HG03196 (cell line): ENCODE results near the gene EFNA2.
"Not testable (repeated sequence)": the region's sequence is repeated elsewhere in the genome, so short reads cannot be mapped to it uniquely, and the experiment has no call there.

Source experiments
- ATAC-seq: cut with Tn5 transposase; IDR thresholded peaks from one replicate; pipeline ENCODE4 v1.9.1; 2021; ENCODE audit not compliant: unreplicated experiment

Gene EFNA2

GRCh38 chr19:1315470-1316166 lies 29.9 kb downstream of the EFNA2 start:
- no peak for ATAC-seq

DNA sequence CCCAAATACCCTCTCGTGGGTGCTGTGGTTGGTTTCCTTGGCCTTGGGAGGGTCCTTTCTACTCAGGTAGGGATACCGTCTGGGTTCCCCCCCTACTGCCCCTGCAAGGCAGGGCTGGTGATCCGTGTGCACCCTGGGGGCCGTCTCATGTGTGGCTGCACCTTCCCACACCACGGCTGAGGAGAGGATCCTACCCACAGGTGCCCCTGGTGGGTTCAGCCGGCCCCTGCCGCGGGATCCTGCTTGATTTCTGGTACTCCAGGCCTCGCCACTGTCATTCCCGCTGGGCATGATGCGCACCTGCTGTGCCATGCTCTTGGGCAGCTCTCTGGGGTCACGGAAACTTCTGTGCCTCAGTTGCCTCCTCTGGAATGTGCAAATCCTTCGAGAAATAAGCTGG lies 30.8 kb downstream of the EFNA2 start:
- ATAC-seq = no peak

- no peak for ATAC-seq
These were observed 31.8 kb downstream of the EFNA2 start for GRCh38 chr19:1317274-1318003.

GRCh38 chr19:1318678-1319471 lies 33.2 kb downstream of the EFNA2 start:
- ATAC-seq = no peak

DNA sequence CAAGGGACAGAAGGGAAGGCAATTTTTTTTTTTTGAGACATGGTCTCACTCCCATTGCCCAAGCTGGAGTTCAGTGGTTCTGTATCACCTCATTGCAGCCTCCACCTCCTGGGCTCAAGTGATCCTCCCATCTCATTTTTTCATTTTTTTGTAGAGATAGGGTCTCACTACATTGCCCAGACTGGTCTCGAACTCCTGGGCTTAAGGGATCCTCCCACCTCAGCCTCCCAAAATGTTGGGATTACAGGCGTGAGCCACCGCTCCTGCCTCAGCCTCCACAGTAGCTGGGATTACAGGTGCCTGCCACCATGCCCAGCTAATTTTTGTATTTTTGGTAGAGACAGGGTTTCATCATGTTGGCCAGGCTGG lies 34.6 kb downstream of the EFNA2 start:
- not testable (repeated sequence) for ATAC-seq

DNA sequence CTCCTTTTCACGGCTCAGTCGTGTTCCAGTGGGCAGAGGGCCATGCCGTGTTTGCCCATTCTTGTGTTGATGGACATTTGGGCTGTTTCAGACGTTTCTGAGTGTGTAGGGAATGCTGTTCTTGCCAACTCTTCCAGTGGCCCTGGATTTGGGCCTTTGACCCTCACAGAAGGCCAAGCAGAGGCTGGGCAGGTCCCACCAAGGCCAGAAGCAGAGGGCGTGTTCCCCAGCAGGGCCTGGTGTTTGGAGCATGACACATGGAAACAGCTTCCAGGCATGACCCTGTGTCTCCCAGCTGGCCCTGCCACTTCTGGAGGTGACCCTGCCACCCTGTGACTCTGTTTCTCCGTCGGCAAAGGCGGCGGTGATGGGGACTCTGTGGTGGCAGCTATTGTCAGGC lies 35.9 kb downstream of the EFNA2 start:
- no peak for ATAC-seq

DNA sequence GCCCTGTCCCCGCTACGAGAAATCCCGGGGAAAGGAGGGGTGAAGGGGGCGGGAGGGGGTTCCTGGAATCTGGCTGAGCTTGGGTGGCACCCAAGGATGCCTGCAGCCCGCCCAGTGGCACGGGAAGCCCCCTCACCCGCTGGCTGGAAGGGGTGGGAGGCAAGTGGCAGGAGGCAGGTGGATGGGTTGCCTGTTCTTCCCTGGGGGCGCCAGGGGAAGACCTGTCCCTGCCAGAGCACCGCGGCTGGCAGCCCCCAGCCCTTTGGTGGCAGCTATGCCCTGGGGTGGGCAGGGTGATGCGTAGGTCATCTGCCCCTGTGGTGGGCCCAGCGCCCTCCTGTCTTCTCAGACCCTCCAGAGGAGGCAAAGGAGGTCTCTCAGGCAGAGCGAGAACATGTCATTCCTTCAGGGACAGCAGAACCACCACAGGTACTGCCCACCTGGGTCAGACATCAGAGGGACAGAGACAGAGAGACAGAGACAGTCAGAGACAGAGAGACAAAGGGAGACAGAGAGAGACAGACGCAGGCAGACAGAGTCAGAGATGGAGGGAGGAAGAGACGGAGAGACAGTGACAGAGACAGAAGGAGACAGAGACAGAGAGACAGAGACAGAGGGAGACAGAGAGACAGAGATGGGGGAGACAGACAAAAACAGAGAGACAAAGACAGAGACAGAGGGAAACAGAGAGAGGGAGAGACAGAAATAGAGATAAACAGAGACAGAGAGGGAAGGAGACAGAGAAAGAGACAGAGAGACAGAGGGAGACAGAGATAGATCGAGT lies 36.7 kb downstream of the EFNA2 start:
- ATAC-seq = no peak

GRCh38 chr19:1324249-1324805 lies 38.7 kb downstream of the EFNA2 start:
- ATAC-seq = no peak

- no peak for ATAC-seq
These were observed 39.3 kb downstream of the EFNA2 start for GRCh38 chr19:1324806-1325567.

DNA sequence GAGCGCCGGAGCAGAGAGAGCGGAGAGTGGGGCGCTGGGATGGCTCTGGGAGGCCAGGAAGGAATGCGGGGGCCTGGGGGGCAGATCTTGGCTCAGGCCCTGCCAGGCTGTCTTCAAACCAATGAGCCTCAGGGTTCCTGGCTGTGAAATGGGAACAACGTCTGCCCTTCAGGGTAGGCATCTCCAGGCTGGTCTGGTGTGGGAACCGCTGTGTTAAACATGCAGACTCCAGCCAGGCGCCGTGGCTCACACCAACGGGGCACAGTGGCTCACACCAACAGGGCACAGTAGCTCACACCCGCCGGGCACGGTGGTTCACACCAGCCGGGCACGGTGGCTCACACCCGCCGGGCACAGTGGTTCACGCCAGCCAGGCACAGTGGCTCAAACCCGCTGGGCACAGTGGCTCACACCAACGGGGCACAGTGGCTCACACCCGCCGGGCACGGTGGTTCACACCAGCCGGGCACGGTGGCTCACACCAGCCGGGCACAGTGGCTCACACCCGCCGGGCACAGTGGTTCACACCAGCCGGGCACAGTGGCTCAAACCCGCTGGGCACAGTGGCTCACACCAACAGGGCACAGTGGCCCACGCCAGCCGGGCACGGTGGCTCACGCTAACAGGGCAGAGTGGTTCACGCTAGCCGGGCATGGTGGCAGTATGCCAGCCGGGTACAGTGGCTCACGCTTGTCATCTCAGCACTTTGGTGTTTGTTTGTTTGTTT lies 40.1 kb downstream of the EFNA2 start:
- ATAC-seq = no peak

DNA sequence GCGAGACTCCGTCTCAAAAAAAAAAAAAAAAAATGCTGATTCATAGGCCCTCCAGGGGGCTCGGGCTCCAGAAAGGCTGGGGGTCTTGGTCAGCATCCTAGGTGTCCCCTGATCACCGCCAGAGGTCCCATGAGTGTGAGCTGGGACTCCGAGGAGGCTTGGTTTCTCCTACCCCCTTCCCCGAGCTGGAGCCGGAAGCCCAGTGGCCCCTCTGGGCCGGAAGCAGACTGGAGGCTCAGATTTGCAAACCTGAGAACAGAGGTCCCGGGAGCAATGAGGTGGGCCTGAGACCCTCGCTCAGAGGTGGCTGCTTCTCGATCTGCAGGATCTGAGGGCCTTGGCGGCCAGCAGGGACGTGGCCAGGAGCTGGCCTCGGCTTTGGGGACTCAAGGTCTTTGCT lies 41.5 kb downstream of the EFNA2 start:
- no peak for ATAC-seq

DNA sequence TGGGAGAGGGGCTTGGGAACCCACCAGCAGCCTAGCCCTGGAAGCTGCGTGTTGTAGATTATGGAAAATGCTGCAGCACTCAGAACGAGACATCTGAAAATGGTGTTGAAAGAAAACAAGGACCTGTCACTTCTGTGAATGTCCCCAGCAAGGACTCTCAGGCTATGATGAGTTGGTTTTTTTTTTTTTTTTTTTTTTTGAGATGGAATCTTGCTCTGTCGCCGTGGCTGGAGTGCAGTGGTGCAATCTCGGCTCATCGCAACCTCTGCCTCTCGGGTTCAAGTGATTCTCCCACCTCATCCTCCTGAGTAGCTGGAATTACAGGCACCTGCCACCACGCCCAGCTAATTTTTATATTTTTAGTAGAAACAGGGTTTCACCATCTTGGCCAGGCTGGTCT lies 46.5 kb downstream of the EFNA2 start:
- ATAC-seq = not testable (repeated sequence)

DNA sequence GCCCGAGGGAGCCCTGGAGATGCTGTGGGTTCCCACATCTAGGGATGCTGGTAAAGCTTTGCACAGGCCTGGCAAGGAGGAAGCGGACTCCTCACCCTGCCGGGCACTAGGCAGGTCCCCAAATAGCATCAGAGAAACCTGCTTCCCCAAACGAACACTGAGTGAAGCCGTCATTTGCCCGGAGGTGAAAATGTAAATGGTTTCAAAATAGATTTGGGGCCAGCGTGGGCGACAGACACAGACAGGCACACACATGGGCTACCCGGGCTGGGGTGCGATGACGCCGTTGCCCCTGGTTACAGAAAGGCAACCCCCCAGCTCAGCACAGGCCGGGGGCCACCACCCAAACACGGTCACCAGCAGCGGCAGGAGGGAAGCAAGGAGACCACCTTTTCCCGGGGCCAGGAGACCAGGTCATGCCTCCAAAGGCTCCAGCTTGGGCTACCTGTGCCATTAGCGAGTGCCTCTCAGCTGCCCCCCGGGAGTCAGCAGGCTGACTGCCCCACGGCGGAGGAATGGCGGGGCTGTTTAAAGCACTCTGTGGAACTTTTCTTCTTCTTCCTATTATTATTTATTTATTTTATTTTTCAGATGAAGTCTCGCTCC lies 50.5 kb downstream of the EFNA2 start:
- ATAC-seq = no peak

DNA sequence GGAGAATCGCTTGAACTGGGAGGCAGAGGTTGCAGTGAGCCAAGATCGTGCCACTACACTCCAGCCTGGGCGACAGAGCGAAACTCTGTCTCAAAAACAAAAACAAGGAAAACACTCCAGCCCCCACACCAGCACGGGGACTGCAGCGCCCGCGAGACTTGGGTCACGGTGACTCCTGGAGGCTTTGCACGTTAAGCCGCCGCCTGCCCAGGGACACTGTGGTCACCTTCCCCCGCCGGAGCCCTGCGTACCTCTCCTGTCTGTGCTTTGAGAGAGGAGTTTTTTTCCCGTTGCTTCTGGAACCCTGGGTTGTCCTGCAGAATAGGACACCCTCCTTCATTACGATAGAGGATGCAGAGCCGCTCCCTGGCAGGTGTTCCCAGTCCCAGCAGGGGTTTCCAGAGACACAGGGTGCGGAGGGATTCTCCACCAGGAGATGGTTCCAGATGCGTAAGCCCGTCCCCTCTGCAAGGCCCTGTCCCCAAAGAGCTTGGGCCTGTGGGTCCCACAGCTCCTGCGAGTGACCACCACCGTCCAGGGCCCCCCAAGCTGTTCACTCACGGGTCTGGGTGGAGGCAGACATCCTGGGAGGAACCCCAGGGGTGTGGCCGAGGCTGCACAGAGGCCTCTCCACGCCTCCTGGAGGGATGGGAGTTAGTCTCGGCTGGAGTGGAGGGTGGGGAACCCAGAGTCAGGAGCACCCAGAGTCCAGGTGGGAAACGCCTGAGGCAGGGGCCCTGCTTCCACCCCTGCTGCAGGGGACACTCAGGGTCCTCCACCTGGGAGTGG lies 55.2 kb downstream of the EFNA2 start:
- ATAC-seq = no peak

- ATAC-seq = no peak
These were observed 57.4 kb downstream of the EFNA2 start for GRCh38 chr19:1343041-1343440.

DNA sequence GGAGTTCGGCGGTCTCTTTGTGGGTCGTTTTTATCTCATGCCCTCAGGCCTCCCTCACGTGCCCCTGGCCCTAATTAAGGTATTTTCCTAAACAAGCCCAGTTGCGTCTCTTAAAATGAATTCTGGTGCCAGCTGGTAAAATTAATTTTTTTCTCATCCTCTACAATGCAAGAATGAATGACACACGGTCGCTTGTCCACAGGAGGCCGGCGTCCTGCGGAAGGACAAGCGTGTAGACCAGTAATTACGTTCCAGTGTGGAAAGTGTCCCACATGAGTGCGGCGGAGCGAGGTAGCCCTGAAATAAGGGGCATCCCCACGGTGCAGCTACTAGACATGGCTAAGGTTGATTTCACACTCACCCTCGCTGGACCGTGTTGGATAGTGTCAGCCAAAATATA lies 63.5 kb downstream of the EFNA2 start:
- no peak for ATAC-seq

DNA sequence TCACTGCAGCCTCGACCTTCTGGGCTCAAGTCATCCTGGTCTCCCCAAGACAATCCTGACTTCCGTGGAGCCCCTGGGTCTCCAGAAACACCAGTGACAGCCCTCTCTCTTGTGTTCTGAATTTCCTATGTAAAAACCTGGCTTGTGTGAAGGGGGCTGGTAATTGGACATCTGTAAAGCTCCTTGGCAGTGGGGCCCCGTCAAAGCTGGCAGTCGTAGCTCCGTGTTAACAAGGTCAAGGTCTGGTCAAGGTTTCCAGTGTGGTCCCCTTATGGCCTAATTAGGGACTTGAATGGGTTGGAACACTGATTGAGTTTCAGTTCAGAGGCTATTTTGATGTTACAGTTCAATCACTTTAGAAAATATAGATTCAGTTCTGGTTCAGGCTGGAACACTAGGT lies 65.2 kb downstream of the EFNA2 start:
- ATAC-seq = no peak
